Activated CD4-positive, alpha-beta T cell treated with anti-CD3 and anti-CD28 coated beads for 48 hours (primary cell): Measurements from ENCODE around the gene ZP2.
"Not testable (repeated sequence)": the region's sequence is repeated elsewhere in the genome, so short reads cannot be mapped to it uniquely, and the experiment has no call there.

ENCODE experiments used
- DNase-seq: peaks from one replicate; pipeline ENCODE4 v3.0.0-alpha.2; 2020

ZP2 gene

DNA sequence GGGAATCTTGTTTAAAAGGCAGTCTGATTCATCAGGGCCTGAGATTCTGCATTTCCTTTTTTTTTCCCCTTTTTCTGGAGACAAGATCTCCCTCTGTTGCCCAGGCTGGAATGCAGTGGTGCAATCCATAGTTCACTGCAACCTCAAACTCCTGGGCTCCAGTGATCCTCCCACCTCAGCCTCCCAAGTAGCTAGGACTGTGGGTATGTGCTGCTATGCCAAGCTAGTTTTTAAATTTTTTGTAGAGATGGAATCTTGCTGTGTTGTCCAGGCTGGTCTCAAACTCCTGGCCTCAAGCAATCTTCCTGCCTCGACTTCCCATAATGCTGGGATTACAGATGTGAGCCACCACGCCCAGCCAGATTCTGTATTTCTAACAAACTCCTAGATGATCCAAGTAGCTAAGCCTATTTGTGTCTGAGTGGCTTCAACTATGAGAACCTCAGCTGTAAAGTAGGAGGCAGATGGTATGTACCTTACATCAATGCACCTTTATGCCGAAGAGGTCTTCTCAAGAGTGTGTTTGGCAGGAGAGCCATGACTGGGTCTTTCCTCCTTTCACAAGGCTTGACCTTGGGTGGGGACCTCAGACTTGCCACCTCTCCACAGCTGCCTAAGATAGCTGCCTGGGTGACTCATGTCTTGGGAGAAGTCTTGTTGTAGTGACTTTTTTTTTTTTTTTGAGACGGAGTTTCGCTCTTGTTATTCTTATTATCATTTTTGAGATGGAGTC, 42.0 kb downstream of the ZP2 start:
- no peak for DNase-seq

DNA sequence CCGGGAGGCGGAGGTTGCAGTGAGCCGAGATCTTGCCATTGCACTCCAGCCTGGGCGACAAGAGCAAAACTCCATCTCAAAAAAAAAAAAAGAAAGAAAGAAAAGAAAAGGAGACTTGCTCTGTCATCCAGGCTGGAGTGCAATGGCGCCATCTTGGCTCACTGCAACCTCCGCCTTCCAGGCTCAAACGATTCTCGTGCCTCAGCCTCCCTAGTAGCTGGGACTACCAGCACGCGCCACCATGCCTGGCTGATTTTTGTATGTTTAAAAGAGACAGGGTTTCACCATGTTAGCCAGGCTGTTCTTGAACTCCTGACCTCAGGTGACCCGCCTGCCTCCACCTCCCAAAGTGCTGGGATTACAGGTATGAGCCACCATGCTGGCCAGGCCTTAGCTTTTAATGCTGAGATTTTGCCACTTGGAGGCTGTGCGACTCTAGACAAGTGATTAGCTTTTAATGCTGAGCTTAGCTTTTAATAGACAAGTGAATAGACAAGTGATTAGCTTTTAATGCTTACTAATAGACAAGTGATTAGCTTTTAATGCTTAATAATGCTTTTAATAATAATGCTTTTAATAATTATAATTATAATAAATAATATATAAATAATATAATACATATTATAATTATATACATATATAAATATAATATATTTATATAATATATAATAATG, 43.3 kb downstream of the ZP2 start:
- peak; percentile 20 for DNase-seq

DNA sequence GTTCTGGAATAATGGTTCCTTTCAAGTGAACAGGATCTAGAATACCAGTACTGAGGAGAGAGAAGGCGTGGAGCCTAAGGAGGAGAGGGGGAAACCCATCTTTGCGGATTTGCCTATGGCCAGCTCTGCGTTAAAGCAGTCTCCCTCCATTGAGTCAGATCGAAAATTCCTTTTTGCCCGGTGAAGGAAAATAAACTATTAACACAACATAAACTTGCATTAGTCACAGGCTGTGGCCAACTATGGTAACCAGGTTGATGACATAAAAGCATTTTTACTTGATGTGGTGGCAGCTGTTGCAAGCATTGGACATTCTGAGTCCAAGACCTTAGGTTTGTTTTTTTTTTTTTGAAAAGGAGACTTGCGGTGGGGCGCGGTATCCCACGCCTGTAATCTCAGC, 44.0 kb downstream of the ZP2 start:
- DNase-seq, result no peak

DNA sequence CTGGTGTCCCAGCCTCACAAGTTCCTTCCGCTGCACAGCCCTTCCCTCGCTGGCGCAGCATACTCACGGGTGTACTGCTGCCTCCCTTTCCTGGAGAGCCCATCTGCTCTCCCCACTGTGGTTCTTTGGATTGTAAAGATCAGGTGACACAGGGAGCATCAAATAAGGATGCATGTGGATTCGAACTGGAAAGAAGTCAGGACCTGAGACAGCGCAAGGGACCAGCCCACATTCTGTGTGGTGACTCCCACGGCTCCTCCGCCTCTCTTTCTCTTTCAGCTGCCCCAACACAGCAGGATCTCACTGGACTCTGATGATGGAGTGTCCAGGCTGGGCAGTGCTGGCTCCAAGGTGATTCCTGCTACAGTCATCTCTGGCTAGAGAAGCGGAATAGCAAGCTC, 44.8 kb downstream of the ZP2 start:
- DNase-seq, result no peak

DNA sequence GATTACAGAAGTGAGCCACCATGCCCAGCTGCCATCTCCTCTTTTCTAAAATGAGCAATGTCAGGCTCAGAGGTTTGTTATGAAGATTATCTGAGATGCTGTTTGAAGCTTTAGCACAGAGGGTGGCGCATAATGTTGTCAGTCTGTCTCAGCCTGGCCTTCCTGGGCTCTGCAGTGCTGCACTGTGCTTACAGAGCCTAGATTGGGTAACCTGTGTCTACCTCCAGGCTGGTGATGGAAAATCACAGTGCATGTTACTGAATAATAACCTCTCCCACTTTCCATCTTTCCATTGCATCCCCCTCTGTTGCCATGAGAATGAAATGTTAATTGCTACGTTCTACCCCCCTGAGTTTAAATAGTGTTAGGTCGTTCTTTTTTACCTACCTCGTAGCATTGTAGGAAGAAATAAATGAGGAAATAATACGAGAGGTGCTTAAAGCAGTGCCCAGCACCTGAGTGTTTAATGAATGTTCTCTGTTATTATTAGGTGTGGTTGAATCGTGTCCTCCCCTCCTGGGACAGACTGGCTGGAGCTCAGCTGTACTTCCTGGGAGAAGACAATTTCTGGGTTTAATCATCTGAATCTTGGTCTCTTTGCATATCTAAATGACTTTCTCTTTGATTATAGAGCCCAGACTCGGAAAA, 46.7 kb downstream of the ZP2 start:
- DNase-seq, result no peak

DNA sequence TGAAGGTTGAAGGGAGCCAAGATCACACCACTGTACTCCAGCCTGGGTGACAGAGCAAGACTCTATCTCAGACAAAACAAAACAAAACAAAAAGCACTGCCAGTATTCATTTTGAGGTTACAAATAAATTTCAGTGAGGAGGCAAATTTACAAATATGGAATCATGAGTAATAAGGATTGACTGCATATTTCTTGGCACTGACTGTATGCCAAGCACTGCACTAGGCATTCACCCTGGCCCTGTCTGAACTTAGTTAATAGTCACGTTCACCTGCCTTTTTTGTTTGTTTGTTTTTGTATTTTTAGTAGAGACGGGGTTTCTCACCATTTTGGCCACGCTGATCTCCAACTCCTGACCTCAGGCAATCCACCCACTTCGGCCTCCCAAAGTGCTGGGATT, 47.8 kb downstream of the ZP2 start:
- no peak for DNase-seq

DNA sequence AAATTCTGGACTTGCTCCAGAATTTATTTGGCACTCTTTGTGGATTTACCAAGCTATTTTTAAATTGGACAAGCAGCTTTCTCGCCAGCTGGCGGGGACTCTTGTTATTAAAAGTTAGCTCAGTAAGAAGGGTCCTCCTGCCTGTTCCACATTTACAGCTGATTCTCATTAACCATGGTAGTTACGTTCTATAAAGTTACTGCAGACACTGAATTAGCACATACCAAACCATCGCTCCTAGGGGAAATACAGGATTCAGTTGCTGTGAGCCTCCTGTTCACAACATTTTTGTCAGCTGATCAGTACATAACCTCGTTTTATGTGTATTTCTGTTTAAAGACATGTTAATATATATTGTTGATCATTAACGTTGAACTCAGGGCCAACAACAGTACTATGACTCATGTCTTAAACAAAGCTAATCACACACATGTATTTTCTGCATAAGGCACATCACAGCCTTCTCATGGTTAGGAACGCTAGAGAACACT, 48.7 kb downstream of the ZP2 start:
- no peak for DNase-seq

DNA sequence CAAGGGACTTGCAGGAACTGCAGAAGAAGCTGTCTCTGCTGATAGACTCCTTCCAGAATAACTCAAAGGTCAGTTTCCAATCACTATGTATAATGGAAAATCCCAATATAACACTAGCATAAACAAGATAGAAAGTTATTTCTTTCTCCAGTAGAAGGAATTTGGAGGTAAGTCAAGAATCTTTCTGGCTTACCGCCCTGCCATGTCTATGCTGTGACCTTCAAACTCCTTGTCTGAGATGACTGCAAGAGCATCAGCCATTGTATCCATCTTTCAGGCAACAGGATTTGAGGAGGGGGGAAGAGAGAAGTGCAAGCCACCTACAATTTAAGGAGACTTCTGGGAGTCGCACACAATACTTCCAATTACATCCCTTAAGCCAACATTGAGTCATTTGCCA, 50.2 kb downstream of the ZP2 start:
- DNase-seq, result no peak

DNA sequence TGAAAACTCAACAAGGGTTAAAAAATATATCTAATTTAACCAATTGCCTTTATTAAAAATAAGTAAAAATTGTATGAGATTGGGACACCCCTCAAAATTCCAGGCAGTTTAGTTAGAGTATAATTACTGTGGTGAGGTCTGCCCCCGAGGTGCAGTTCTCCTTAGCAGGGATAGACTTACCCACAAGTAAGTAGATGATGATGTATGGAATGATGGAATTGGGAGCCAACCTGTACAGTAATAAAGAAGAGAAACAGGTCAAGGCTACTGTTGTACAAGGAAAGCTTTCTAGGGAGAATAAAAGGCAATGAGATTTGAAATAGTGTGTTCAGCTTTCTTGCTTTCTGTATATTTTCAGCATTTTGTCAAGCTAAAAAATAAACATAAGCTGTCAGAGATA, 51.1 kb downstream of the ZP2 start:
- DNase-seq, result no peak

DNA sequence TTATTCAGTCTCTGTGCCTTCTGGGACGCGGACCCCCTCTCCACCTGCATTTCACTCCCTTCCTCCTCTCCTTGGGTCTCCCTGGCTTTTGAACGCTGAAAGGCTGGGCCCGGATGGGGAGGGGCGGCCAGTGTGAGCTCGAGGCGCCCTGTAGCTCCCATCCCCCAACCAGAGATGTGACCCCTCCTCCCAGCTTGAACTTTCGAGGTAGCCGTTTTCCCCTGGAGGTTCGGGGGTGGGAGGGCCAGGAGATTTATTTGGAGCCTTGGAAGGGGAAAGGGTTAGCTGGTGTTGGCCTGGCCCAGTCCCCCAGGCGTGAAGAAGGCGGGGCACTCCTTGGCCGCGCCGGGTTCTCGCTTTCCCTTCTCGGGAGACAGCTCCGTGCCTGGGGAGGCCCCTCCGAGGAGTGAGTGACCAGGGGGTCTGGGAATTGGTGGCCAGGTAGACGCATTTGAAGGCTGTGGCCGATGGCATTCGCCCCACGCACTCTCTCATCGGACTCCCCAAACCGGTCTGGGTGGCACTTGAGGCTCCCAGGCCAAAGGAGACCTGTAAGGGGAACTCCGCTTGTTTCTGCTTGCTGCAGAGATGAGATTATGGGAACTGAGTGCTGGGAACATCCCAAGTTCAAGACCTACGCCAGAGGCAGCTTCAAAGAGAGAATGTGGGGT, 52.0 kb downstream of the ZP2 start:
- peak; percentile 15 for DNase-seq

DNA sequence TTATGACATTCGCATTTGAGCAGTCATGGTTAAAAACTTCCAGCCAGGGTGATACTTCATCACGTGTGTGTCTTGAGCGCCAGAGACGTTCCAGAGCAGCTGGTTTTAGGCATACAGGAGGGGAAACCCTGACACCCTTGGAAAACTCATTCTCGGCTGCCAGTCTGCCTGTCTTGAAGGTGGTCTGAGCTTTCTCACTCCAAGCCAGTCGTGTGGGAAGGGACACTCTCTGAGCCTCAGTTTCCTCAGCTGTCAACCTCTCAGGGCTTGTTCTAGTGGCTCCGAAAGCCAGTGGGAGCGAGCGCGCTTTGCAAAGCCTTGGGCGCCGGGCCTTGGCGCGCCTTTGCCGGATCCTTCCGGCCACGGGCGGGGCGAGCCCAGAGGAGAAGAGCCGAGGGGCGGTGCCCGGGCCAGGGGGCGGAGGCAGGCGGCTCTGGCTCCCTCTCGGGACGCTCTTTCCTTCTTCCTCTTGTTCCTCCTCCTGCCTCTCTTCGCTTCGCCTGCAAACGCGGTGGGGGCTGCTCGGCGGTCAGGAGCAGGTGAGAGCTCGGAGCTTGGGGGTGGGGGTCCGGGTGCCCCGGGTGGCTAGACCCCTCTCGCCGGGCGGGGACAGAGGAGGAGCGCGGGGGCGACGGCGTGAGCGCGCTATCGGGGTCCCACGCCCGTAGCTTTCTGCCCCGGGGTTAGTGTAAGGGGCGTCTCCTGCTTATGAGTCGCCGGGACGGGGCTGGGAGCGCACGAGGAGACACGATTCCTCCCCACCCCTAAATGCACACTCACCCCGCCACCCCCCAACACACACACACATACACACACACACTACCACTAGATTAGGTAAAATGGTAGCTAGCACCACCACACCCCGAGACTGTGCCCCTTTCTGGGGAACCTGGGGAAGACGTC, 52.9 kb downstream of the ZP2 start, which contains the start of gene LDAF1:
LDAF1 (plus strand) TSS at position 467 of the 903 bp plus-strand sequence. CDS start 2,509 bp downstream, outside the sequence.
- peak; percentile 88 for DNase-seq

DNA sequence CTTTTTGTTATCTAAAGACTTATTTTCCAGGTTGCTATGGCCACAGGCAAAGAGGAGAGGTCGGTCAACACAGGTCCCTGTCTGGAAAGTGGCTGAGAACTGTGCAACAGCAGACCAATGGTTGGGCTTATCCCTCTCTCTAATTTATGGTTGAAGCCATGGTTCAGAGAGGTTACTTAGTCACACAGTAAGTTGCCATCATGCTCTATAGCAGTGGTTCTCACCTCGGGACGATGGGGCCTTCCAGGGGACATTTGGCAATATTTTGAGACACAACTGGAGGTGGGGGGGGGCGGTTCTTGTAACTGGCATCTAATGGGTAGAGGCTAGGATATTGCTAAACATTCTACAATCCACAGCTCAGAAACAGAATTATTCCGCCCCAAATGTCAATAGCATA, 53.7 kb downstream of the ZP2 start:
- no peak for DNase-seq

DNA sequence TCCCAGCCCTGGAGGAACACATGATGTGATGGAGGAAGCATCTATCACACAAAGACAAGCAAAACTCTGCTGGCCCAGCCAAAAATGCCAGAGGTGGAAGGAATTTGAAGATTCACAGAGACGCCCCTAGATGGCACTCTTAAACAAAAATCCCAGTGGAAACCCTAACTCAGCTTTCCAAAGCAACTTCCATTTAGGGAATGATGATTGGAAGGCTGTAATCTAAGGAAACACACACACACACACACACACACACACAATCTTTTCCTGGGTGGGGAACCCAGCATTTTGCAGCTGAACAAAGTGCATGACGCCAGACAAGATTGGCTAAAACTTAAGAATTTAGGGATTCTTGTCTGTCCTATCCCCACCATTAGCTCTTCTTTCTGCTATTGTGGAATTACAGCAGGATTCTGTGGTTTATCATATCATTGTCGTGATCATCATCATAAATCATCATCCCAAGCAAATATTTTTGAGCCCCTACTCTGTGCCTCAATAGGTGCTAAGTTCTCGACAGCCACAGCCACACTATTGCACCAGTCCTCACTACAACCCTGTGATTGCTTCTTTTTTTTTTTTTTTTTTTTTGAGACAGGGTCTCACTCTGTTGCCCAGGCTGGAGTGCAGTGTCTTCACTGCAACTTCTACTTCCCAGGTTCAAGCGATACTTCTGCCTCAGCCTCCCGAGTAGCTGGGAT, 54.5 kb downstream of the ZP2 start:
- DNase-seq, result no peak

DNA sequence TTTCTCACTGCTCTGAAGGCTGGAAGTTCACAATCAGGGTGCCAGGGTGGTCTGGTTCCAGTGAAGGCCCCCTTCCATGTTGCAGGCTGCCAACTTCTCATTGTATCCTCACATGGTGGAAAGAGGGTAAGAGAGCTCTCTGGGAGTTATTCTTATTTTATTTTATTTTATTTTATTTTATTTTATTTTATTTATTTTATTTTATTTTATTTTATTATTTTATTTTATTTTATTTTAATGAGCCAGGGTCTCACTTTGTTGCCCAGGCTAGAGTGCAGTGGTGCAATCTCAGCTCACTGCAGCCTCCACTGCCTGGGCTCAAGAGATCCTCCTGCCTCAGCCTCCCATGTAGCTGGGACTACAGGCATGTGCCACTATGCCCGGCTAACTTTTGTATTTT, 55.4 kb downstream of the ZP2 start:
- not testable (repeated sequence) for DNase-seq

DNA sequence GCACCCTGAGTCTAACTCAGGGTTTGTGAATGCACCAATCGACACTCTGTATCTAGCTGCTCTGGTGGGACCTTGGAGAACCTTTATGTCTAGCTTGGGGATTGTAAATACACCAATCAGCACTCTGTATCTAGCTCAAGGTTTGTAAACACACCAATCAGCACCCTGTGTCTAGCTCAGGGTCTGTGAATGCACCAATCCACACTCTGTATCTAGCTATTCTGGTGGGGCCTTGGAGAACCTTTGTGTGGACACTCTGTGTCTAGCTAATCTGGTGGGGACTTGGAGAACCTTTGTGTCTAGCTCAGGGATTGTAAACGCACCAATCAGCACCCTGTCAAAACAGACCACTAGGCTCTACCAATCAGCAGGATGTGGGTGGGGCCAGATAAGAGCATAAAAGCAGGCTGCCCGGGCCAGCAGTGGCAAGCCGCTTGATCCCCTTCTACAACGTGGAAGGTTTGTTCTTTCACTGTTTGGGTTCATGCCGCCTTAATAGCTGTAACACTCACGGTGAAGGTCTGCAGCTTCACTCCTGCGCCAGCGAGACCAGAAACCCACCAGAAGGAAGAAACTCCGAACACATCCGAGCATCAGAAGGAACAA, 58.1 kb downstream of the ZP2 start:
- DNase-seq, result not testable (repeated sequence)

DNA sequence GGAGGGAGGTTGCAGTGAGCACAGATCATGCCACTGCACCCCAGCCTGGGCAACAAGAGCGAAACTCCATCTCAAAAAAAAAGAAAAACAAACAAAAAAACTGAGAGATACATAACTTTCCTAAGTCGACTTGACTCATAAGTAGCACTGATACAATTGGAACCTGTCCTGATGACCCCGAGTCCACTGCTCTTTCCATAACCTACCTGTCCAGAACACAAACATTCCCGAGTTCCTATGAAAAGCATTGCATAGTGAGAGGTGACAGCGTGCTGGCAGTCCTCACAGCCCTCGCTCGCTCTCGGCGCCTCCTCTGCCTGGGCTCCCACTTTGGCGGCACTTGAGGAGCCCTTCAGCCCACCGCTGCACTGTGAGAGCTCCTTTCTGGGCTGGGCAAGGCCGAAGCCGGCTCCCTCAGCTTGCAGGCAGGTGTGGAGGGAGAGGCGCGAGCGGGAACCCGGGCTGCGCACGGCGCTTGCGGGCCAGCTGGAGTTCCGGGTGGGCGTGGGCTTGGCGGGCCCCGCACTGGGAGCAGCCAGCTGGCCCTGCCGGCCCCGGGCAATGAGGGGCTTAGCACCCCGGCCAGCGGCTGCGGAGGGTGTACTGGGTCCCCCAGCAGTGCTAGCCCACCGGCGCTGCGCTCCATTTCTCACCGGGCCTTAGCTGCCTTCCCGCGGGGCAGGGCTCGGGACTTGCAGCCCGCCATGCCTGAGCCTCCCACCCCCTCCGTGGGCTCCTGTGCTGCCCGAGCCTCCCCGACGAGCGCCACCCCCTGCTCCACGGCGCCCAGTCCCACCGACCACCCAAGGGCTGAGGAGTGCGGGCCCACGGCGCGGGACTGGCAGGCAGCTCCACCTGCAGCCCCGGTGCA, 59.0 kb downstream of the ZP2 start:
- DNase-seq, result not testable (repeated sequence)

DNA sequence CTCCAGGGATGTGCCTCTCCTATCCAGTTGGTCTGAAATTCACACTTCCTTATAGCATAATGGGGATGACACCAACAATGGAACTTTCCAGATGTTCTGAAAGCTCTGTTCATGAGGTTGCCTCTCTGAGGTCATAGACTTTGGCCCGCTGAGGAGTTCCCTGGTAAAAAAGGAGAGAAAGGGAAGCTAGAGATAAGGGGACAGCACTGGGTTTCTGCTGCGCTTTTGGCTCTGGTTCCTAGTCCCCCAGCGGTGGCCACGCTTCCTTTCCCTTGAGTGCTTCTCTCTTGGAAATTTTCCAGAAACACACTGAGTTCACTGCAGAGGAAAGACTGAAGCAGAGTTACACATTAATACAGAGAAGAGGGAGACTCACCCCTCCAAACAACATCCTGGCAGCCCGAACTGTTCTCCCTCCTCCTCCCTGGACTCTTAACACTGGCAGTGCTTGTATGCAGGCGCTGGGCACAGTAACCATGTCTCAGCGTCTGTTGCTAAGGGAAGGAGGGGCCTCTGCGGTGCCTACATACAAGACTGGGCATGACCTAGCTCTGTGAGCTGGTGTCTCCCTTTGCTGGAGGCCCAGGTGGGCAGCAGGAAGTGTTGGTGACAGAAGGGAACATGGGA, 60.9 kb downstream of the ZP2 start, which contains the start of gene DNAH3:
DNAH3 (minus strand) TSS at position 472 of the 627 bp plus-strand sequence. CDS start 527 bp downstream, outside the sequence.
- DNase-seq, result no peak
